ENCODE data around the gene WDR5B. TPM values are rescaled to one million over a fixed set of nuclear protein-coding genes. Genes with fewer than 3 reads are reported as not detected.

Gene WDR5B
- total and polyA plus RNA-seq, 2 of the 8 experiments (the other 6 are each of a cell fraction or from before 2014, with no cell fraction given) = 1.9 to 3.5 TPM

GRCh38 chr3:122464659-122465058, 48.8 kb upstream of the WDR5B start:
- H2AFZ ChIP-seq (ENCODE audit: low read length) = no peak overlapping the region
- H3K9me3 ChIP-seq (ENCODE audit: insufficient read depth in 2 of 2, low read depth in 1 of 2, low read length in 1 of 2) = no peaks in the 10 kb centered on the region
- CTCF ChIA-PET (ENCODE audit: partially characterized antibody) = interaction anchor here (1.3 to 1.5 kb wide), 3 partner anchors 42 to 87 kb away, joined by 3 to 5 read pairs (median 4); no protein-coding TSS in a partner anchor
- peaks cover 0 to 6% (median 0%) of the 10 kb centered on the region in 4 experiments; a peak in 2 of 7 replicates for H3K27me3 ChIP-seq (replicated peaks in 1 of 4; ENCODE audit: control insufficient read depth in 3 of 4, extremely low read depth in 1 of 4, insufficient read depth in 3 of 4, low read length in 3 of 4)
- peaks cover 0 to 25% (median 3%) of the 10 kb centered on the region in 4 experiments; a peak in 2 of 8 replicates for H3K36me3 ChIP-seq (ENCODE audit: control insufficient read depth in 2 of 4, insufficient read depth in 4 of 4, low read length in 3 of 4)
- H2BK12ac ChIP-seq (ENCODE audit: low read depth, low read length) = no peak overlapping the region
- H3K79me2 ChIP-seq (ENCODE audit: control insufficient read depth in 1 of 2, insufficient read depth in 2 of 2, low read length in 2 of 2) = peaks cover 0 to 15% of the 10 kb centered on the region in 2 experiments; a peak in 2 of 4 replicates
- H3K79me1 ChIP-seq (ENCODE audit: low read depth, low read length) = no peaks in the 10 kb centered on the region
- H3K23ac ChIP-seq (ENCODE audit: insufficient read length) = no peak overlapping the region
- no peak overlapping the region for H2AK5ac ChIP-seq (ENCODE audit: low read depth, low read length)
- no peak overlapping the region for H2BK15ac ChIP-seq (ENCODE audit: low read length)
- H4K8ac ChIP-seq (ENCODE audit: extremely low read depth, insufficient read depth, low read length) = no peak overlapping the region
- no peak overlapping the region for H2BK5ac ChIP-seq (ENCODE audit: low read depth, low read length)
- H4K91ac ChIP-seq (replicated peaks; ENCODE audit: insufficient read length, low read length) = no peak overlapping the region
- H3K56ac ChIP-seq (replicated peaks; ENCODE audit: insufficient read length, low read depth, low read length) = no peak overlapping the region
- 87% methylated on average over 1 of the region's 1 CpG; no CpG with 5 or more reads in 1 of the 2 experiments for WGBS, 2 experiments (ENCODE audit: extremely low coverage in 1 of 2, insufficient coverage in 1 of 2, insufficient read length in 1 of 2, insufficient replicate concordance in 2 of 2, low coverage in 1 of 2, low lambda C conversion rate in 2 of 2, missing lambda C conversion rate in 1 of 2)
- H4K5ac ChIP-seq (ENCODE audit: insufficient read length, low read depth, low read length) = no peak overlapping the region
- no peak for DNase-seq (ENCODE audit: low read depth in 1 of 2, low spot score in 2 of 2)
- H3K4me3 ChIP-seq (ENCODE audit: extremely low read depth in 1 of 4, insufficient read depth in 2 of 4, low read depth in 3 of 4, low read length in 4 of 4) = no peak overlapping the region
- H3K4me1 ChIP-seq (replicated peaks in 1 of 4; ENCODE audit: control insufficient read depth in 3 of 4, insufficient read depth in 4 of 4, low read length in 3 of 4) = peaks cover 1 to 8% (median 4%) of the 10 kb centered on the region in 4 experiments; a peak in 5 of 7 replicates
- no peak overlapping the region for H3K18ac ChIP-seq (ENCODE audit: extremely low read depth, low read length)
- no peaks in the 10 kb centered on the region for H3K23me2 ChIP-seq (ENCODE audit: low read depth, low read length)
- no peak overlapping the region for H3K4ac ChIP-seq (replicated peaks; ENCODE audit: insufficient read length, low read depth, low read length)
- H3K14ac ChIP-seq (ENCODE audit: insufficient read length) = no peak overlapping the region
- no peak overlapping the region for H3K9ac ChIP-seq (replicated peaks in 1 of 4; ENCODE audit: extremely low read depth in 1 of 4, low read depth in 3 of 4, low read length in 3 of 4)
- H3K4me2 ChIP-seq (ENCODE audit: insufficient read depth in 1 of 2, low read depth in 2 of 2, low read length in 2 of 2) = no peak overlapping the region
- peaks cover 7 to 15% of the 10 kb centered on the region in 2 experiments for H4K20me1 ChIP-seq (replicated peaks in 1 of 2; ENCODE audit: control insufficient read depth in 1 of 2, insufficient read depth in 2 of 2, low read length in 2 of 2)
- H3K27ac ChIP-seq (ENCODE audit: low read depth, low read length) = no peak overlapping the region
- no peak overlapping the region for H2BK20ac ChIP-seq (ENCODE audit: low read length)
- FAIRE-seq = no peak
- H2BK120ac ChIP-seq (replicated peaks; ENCODE audit: low read depth, low read length) = no peak overlapping the region
- POLR2A ChIA-PET (ENCODE audit: partially characterized antibody) = no interaction called here
- no peak for TF ChIP-seq JUN (IDR thresholded peaks at IDR 0.05; ENCODE audit: low read depth, low read length)
- no peak for TF ChIP-seq TAF7 (optimal IDR thresholded peaks at IDR 0.05; ENCODE audit: borderline replicate concordance, low read depth, low read length)
- TF ChIP-seq CHD2 (IDR thresholded peaks at IDR 0.05; ENCODE audit: low read length) = no peak
- no peak for TF ChIP-seq NRF1 (IDR thresholded peaks at IDR 0.05; ENCODE audit: low read depth, low read length)
